GM10248 (cell line): ENCODE measurements around the gene GALNT6.
A peak's percentile ranks its signal among the peaks of the same experiment; 100 is the strongest.

Experiments used
- CTCF ChIA-PET: fragments of 300-600 bp; sonication (Branson Sonifier 250); formaldehyde crosslinking; extraction: SDS; loops from one replicate; lab custom pipeline; 2021; ENCODE audit warnings: antibody characterized with exemption; lab: Yijun Ruan, JAX
- POLR2A ChIA-PET: fragments of 350-650 bp; sonication (Branson Sonifier 250); formaldehyde crosslinking; extraction: SDS; loops from one replicate; lab custom pipeline; 2020; ENCODE audit warnings: antibody characterized with exemption; lab: Yijun Ruan, JAX
- DNase-seq: peaks from one replicate; pipeline ENCODE4 v3.0.0; 2012; ENCODE audit errors: extremely low spot score
- TF ChIP-seq, protein P1 (sequence below): IDR thresholded peaks from 2 replicates; pipeline ENCODE4 v1.5.1; 2012; ENCODE audit warnings: mild to moderate bottlenecking, low read depth; ENCODE audit errors: extremely low read depth, missing control alignments, control extremely low read depth

The GALNT6 gene

DNA sequence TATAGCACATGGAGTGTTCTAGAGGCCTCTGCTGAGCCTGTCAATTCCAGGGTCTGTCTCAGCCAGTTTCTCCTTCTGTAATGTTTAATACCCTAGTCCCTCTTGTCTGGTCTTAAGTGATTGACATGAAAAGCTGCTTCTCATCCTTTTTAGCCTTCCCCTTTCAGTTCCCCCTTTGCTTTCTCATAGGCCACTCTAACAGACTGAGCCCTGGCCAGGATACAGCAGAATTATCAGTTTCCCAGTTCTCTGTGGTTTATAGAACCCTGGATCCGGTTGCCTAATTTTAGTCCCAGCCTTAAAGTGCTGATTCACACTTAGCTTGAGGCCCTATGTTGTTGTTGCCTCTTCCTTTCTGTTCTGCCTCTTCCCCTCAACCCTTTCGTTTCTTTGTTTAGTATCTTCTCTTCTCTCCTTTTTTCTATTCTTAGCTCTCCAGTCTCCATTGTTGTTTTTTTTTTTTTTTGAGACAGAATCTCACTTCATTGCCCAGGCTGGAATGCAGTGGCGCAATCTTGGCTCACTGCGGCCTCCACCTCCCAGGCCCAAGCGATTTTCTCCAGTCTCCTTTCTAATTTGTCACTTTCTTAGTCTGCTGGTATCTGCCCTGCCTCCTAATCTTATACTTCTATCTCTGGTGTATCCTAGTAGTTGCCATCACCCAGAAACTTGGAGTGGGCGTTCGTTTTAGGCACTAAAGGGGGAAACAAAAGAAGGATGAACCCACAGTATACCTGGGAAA, 64.3 kb downstream of the GALNT6 start:
- TF ChIP-seq, protein P1, sequence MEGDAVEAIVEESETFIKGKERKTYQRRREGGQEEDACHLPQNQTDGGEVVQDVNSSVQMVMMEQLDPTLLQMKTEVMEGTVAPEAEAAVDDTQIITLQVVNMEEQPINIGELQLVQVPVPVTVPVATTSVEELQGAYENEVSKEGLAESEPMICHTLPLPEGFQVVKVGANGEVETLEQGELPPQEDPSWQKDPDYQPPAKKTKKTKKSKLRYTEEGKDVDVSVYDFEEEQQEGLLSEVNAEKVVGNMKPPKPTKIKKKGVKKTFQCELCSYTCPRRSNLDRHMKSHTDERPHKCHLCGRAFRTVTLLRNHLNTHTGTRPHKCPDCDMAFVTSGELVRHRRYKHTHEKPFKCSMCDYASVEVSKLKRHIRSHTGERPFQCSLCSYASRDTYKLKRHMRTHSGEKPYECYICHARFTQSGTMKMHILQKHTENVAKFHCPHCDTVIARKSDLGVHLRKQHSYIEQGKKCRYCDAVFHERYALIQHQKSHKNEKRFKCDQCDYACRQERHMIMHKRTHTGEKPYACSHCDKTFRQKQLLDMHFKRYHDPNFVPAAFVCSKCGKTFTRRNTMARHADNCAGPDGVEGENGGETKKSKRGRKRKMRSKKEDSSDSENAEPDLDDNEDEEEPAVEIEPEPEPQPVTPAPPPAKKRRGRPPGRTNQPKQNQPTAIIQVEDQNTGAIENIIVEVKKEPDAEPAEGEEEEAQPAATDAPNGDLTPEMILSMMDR: no peak
- peak; percentile 68 for DNase-seq
- POLR2A ChIA-PET: no interaction called here
- CTCF ChIA-PET: interaction anchor here (0.9 to 4.8 kb wide), 4 partner anchors 9 to 24 kb away, joined by 3 to 48 read pairs (median 4); no protein-coding TSS in a partner anchor

DNA sequence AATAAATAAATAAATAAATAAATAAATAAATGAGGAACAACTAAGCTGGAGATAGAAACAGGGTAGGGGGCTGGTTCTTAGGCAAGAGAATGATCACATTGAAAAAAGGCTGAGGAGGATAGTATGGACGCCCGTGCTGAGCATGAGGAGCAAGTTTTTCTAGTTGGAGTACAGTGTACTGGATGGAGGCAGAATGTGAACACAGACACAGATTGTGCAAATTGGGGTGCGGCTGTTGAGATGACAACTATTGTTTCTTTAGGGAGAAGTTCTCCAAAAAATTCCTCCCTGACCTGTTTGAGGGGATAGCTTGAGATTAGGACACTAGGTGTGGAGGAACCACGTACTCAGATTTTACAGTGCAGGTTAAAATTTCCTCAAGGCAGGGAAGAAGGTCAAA, 66.3 kb downstream of the GALNT6 start:
- no peak for DNase-seq
- TF ChIP-seq, protein P1: no peak
- CTCF ChIA-PET: interaction anchor here (4.8 kb wide), 1 partner anchor 16 kb away, joined by 48 read pairs; no protein-coding TSS in a partner anchor
- POLR2A ChIA-PET: no interaction called here

DNA sequence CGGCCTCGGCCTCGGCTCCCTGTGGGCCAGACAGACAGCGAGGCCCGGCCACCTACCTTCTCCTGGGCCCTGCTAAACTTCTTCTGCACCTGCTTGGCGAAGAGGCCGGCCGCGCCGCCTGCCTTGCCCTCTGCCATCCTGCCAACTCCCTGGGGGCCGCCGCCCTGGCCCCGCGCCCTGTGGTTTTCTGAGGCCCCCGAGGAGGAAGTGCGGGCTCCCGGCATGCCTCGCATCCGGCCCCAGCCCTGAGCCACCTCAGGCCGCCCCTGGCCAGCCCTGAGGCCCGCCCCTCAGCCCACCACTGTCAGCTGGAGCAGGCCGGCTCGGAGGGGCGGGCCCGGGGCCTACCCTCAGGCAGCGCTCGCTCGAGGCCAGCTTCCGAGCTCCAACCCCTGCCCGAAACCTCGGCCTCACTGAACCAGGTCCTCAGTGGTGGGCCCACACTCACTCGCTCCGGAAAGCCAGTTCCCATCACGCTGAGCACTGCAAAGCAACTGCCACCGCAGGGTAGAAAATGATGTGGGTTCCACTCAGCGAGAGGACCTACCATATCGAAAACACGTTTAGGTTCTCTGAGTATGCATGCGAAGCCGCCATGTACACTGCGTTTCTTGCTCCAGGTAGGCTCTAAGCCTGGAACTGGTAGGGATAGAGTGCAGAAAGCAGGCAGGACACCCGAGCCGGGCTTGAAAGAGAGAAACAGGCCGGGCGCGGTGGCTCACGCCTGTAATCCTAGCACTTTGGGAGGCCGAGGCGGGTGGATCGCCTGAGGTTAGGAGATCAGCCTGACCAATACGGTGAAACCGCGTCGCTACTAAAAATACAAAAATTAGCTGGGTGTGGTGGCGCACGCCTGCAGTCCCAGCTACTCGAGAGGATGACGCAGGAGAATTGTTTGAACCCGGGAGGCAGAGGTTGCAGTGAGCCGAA, 67.0 kb downstream of the GALNT6 start, which contains the start of gene BIN2:
Gene BIN2, minus strand, starts transcription at position 209 of the 930 bp plus-strand sequence. Its CDS starts 72 bp downstream, at position 137.
- TF ChIP-seq, protein P1: no peak
- POLR2A ChIA-PET: no interaction called here
- peak; percentile 86 for DNase-seq
- CTCF ChIA-PET: interaction anchor here (4.8 to 8.4 kb wide), 2 partner anchors 16 kb away, joined by 48 to 54 read pairs; no protein-coding TSS in a partner anchor

DNA sequence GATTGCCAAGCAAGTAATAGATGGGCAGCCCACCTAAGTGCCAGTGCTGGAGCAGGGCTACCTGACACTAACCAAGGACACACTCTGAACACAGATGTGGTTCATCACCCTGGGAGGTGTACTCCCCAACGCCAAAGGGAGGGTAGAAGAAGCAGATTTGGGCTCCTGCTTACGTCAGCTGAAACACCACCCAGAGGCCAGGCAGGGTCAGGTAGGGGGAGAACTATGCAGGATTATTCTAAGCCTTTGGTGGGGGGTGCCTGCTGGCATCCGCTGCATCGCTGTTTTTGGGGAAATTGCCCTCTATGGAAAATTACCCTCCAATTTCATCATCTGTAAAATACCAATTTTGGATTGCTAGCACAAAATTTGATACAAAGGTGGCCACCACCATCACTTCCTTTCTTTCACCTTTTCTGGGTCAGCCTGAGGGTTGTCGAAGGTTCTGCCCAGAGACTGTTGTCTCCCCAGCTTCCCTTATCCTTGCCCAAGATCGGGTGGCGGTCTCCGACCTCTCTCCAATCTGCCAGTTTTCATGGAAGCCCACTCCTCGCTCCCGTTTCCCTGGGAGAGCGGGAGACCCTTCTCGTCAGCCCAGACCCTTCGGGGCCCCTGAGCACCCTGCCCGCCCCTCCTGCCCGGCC, 67.8 kb downstream of the GALNT6 start:
- CTCF ChIA-PET: interaction anchor here (0.9 to 8.4 kb wide), 3 partner anchors 12 to 38 kb away, joined by 3 to 54 read pairs (median 3); no protein-coding TSS in a partner anchor
- TF ChIP-seq, protein P1: no peak
- POLR2A ChIA-PET: no interaction called here
- DNase-seq: no peak

DNA sequence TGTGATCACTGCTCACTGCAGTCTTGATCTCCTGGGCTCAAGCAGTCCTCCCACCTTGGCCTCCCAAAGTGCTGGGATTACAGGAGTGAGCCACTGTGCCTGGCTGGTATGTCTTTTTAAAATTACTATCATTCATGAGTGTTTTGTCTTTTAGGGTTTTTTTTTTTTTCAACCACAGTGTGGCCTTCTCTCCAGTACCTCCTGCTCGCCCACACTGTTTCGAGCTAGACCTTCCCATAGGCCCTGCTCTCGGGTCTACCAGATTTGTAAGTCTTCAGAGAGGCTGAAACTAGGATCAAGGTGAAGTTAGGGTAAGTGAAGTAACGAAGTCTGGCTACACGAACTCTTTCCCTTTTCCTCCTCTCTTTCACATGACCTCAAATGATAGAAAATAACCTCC, 68.8 kb downstream of the GALNT6 start:
- DNase-seq: peak; percentile 62
- ChIA-PET POLR2A (no interaction called here), CTCF (interaction anchor here (0.9 to 8.4 kb wide), 4 partner anchors 11 to 39 kb away, joined by 3 to 54 read pairs (median 3); no protein-coding TSS in a partner anchor)
- TF ChIP-seq, protein P1: no peak
